ENCODE results near the gene C11orf52.

Gene C11orf52

GRCh38 chr11:111886032-111886431 is 32.7 kb upstream of the C11orf52 start:
- Histone ChIP-seq H3K27ac (ENCODE audit: low read depth, low read length) (no peak overlapping the region), H3K4me3 (ENCODE audit: low read depth, low read length) (no peak overlapping the region), H3K9ac (ENCODE audit: low read length) (no peak overlapping the region), H3K4me1 (ENCODE audit: control insufficient read depth, insufficient read depth, low read length) (no peaks in the 10 kb centered on the region), H3K27me3 (ENCODE audit: control insufficient read depth, insufficient read depth, low read length) (no peaks in the 10 kb centered on the region), H3K36me3 (ENCODE audit: control insufficient read depth, insufficient read depth, low read length) (no peaks in the 10 kb centered on the region), H3K9me3 (ENCODE audit: control insufficient read depth, insufficient read depth, low read depth, low read length) (no peaks in the 10 kb centered on the region)

GRCh38 chr11:111886844-111887243 is 31.9 kb upstream of the C11orf52 start:
- Histone ChIP-seq H3K27me3 (ENCODE audit: control insufficient read depth, insufficient read depth, low read length) (no peaks in the 10 kb centered on the region), H3K9ac (ENCODE audit: low read length) (no peak overlapping the region), H3K4me1 (ENCODE audit: control insufficient read depth, insufficient read depth, low read length) (no peaks in the 10 kb centered on the region), H3K27ac (ENCODE audit: low read depth, low read length) (no peak overlapping the region), H3K36me3 (ENCODE audit: control insufficient read depth, insufficient read depth, low read length) (no peaks in the 10 kb centered on the region), H3K4me3 (ENCODE audit: low read depth, low read length) (no peak overlapping the region), H3K9me3 (ENCODE audit: control insufficient read depth, insufficient read depth, low read depth, low read length) (no peaks in the 10 kb centered on the region)

GRCh38 chr11:111905411-111905810 is 13.3 kb upstream of the C11orf52 start:
- Histone ChIP-seq H3K9me3 (ENCODE audit: control insufficient read depth, insufficient read depth, low read depth, low read length) (no peaks in the 10 kb centered on the region), H3K4me3 (ENCODE audit: low read depth, low read length) (no peak overlapping the region), H3K9ac (ENCODE audit: low read length) (no peak overlapping the region), H3K27ac (ENCODE audit: low read depth, low read length) (no peak overlapping the region), H3K36me3 (ENCODE audit: control insufficient read depth, insufficient read depth, low read length) (no peaks in the 10 kb centered on the region), H3K27me3 (ENCODE audit: control insufficient read depth, insufficient read depth, low read length) (no peaks in the 10 kb centered on the region), H3K4me1 (ENCODE audit: control insufficient read depth, insufficient read depth, low read length) (peaks cover 7% of the 10 kb centered on the region)

- H3K9ac ChIP-seq (ENCODE audit: low read length): no peak overlapping the region
- no peaks in the 10 kb centered on the region for H3K9me3 ChIP-seq (ENCODE audit: control insufficient read depth, insufficient read depth, low read depth, low read length)
- no peaks in the 10 kb centered on the region for H3K36me3 ChIP-seq (ENCODE audit: control insufficient read depth, insufficient read depth, low read length)
- no peak overlapping the region for H3K27ac ChIP-seq (ENCODE audit: low read depth, low read length)
- H3K4me3 ChIP-seq (ENCODE audit: low read depth, low read length): no peak overlapping the region
- H3K4me1 ChIP-seq (ENCODE audit: control insufficient read depth, insufficient read depth, low read length): peaks cover 14% of the 10 kb centered on the region
- no peaks in the 10 kb centered on the region for H3K27me3 ChIP-seq (ENCODE audit: control insufficient read depth, insufficient read depth, low read length)
Observed at GRCh38 chr11:111906680-111907079, 12.0 kb upstream of the C11orf52 start.

- Histone ChIP-seq H3K4me1 (ENCODE audit: control insufficient read depth, insufficient read depth, low read length) (peaks cover 21% of the 10 kb centered on the region), H3K9me3 (ENCODE audit: control insufficient read depth, insufficient read depth, low read depth, low read length) (no peaks in the 10 kb centered on the region), H3K4me3 (ENCODE audit: low read depth, low read length) (no peak overlapping the region), H3K27ac (ENCODE audit: low read depth, low read length) (no peak overlapping the region), H3K36me3 (ENCODE audit: control insufficient read depth, insufficient read depth, low read length) (no peaks in the 10 kb centered on the region), H3K27me3 (ENCODE audit: control insufficient read depth, insufficient read depth, low read length) (no peaks in the 10 kb centered on the region), H3K9ac (ENCODE audit: low read length) (no peak overlapping the region)
Observed at GRCh38 chr11:111908639-111909305, 9.9 kb upstream of the C11orf52 start.

GRCh38 chr11:111909378-111909777 is 9.3 kb upstream of the C11orf52 start:
- Histone ChIP-seq H3K9me3 (ENCODE audit: control insufficient read depth, insufficient read depth, low read depth, low read length) (no peaks in the 10 kb centered on the region), H3K4me3 (ENCODE audit: low read depth, low read length) (no peak overlapping the region), H3K9ac (ENCODE audit: low read length) (no peak overlapping the region), H3K27me3 (ENCODE audit: control insufficient read depth, insufficient read depth, low read length) (no peaks in the 10 kb centered on the region), H3K27ac (ENCODE audit: low read depth, low read length) (no peak overlapping the region), H3K4me1 (ENCODE audit: control insufficient read depth, insufficient read depth, low read length) (peaks cover 21% of the 10 kb centered on the region), H3K36me3 (ENCODE audit: control insufficient read depth, insufficient read depth, low read length) (no peaks in the 10 kb centered on the region)

- Histone ChIP-seq H3K4me3 (ENCODE audit: low read depth, low read length) (no peak overlapping the region), H3K27ac (ENCODE audit: low read depth, low read length) (no peak overlapping the region), H3K9ac (ENCODE audit: low read length) (no peak overlapping the region)
Observed at GRCh38 chr11:111910676-111911562, 7.8 kb upstream of the C11orf52 start.

GRCh38 chr11:111911563-111912401 is 6.9 kb upstream of the C11orf52 start, which contains the start of gene CRYAB:
Gene CRYAB (minus strand): TSS chr11:111911770. CDS start chr11:111911724, 46 bp downstream.
- Histone ChIP-seq H3K36me3 (ENCODE audit: control insufficient read depth, insufficient read depth, low read length) (no peaks in the 10 kb centered on the region), H3K9ac (ENCODE audit: low read length) (no peak within 1 kb of the TSS), H3K4me3 (ENCODE audit: low read depth, low read length) (no peak within 1 kb of the TSS), H3K9me3 (ENCODE audit: control insufficient read depth, insufficient read depth, low read depth, low read length) (no peaks in the 10 kb centered on the region), H3K27ac (ENCODE audit: low read depth, low read length) (no peak within 1 kb of the TSS), H3K4me1 (ENCODE audit: control insufficient read depth, insufficient read depth, low read length) (peaks cover 24% of the 10 kb centered on the region), H3K27me3 (ENCODE audit: control insufficient read depth, insufficient read depth, low read length) (no peaks in the 10 kb centered on the region)

More at GRCh38 chr11:111910676-111911562, 7.8 kb upstream of the C11orf52 start:
- no peaks in the 10 kb centered on the region for H3K27me3 ChIP-seq (ENCODE audit: control insufficient read depth, insufficient read depth, low read length)
- H3K9me3 ChIP-seq (ENCODE audit: control insufficient read depth, insufficient read depth, low read depth, low read length): no peaks in the 10 kb centered on the region
- H3K4me1 ChIP-seq (ENCODE audit: control insufficient read depth, insufficient read depth, low read length): peaks cover 21% of the 10 kb centered on the region
- H3K36me3 ChIP-seq (ENCODE audit: control insufficient read depth, insufficient read depth, low read length): no peaks in the 10 kb centered on the region

GRCh38 chr11:111912535-111912934 is 6.2 kb upstream of the C11orf52 start, which contains the start of gene HSPB2:
Gene HSPB2 (plus strand): TSS chr11:111912734. CDS start chr11:111912830, 96 bp downstream.
- Histone ChIP-seq H3K4me1 (ENCODE audit: control insufficient read depth, insufficient read depth, low read length) (peaks cover 24% of the 10 kb centered on the region), H3K4me3 (ENCODE audit: low read depth, low read length) (no peak within 1 kb of the TSS), H3K9me3 (ENCODE audit: control insufficient read depth, insufficient read depth, low read depth, low read length) (no peaks in the 10 kb centered on the region), H3K9ac (ENCODE audit: low read length) (no peak within 1 kb of the TSS), H3K36me3 (ENCODE audit: control insufficient read depth, insufficient read depth, low read length) (no peaks in the 10 kb centered on the region), H3K27ac (ENCODE audit: low read depth, low read length) (no peak within 1 kb of the TSS), H3K27me3 (ENCODE audit: control insufficient read depth, insufficient read depth, low read length) (no peaks in the 10 kb centered on the region)

- no peaks in the 10 kb centered on the region for H3K36me3 ChIP-seq (ENCODE audit: control insufficient read depth, insufficient read depth, low read length)
- no peak overlapping the region for H3K9ac ChIP-seq (ENCODE audit: low read length)
- H3K4me3 ChIP-seq (ENCODE audit: low read depth, low read length): no peak overlapping the region
- H3K27me3 ChIP-seq (ENCODE audit: control insufficient read depth, insufficient read depth, low read length): no peaks in the 10 kb centered on the region
- H3K27ac ChIP-seq (ENCODE audit: low read depth, low read length): no peak overlapping the region
- peaks cover 24% of the 10 kb centered on the region for H3K4me1 ChIP-seq (ENCODE audit: control insufficient read depth, insufficient read depth, low read length)
- no peaks in the 10 kb centered on the region for H3K9me3 ChIP-seq (ENCODE audit: control insufficient read depth, insufficient read depth, low read depth, low read length)
Observed at GRCh38 chr11:111913031-111913861, 5.5 kb upstream of the C11orf52 start.

Data from HUES6 (cell line).